Gastroesophageal sphincter (tissue), 4 donors: ENCODE measurements around the gene SMIM38. TPM values are rescaled to one million over a fixed set of nuclear protein-coding genes. Genes with fewer than 3 reads are reported as not detected.

Experiments used
- ATAC-seq: fragments of 150-250 bp; one replicate; pipeline ENCODE4 v1.9.1; 2016; ENCODE audit warnings: mild to moderate bottlenecking, moderate library complexity
- H3K27ac ChIP-seq, 4 donors: fragments of 200-600 bp; sonication (generic) in 3 of 4; 1 replicate in 3 of 4; 2 replicates in 1 of 4; pipeline ENCODE4 v1.5.1; 2016 to 2019
- H3K27me3 ChIP-seq: fragments of 200-600 bp; sonication (generic); one replicate; pipeline ENCODE4 v1.5.1; 2019
- H3K36me3 ChIP-seq, 2 donors: fragments of 200-600 bp; sonication (generic); one replicate each; pipeline ENCODE4 v1.5.1; 2019; ENCODE audit warnings: control low read depth in 1 of 2
- H3K4me1 ChIP-seq, 3 donors: fragments of 200-600 bp; sonication (generic); 1 replicate in 2 of 3; 2 replicates in 1 of 3; pipeline ENCODE4 v1.5.1; 2016 to 2019; ENCODE audit warnings: control low read depth in 2 of 3
- H3K4me3 ChIP-seq, 2 donors: fragments of 200-600 bp; sonication (generic); one replicate each; pipeline ENCODE4 v1.5.1; 2019; ENCODE audit warnings: mild to moderate bottlenecking in 1 of 2, moderate library complexity in 1 of 2
- H3K9me3 ChIP-seq, 3 donors: fragments of 200-600 bp; sonication (generic); one replicate each; pipeline ENCODE4 v1.5.1; 2017 to 2019; ENCODE audit warnings: control low read depth in 2 of 3
- EP300 ChIP-seq: sonication (generic); formaldehyde crosslinking; IDR thresholded peaks from one replicate; pipeline ENCODE4 v1.6.1; 2017; ENCODE audit warnings: antibody characterized with exemption, mild to moderate bottlenecking
- POLR2A ChIP-seq, 2 donors: fragments of 450-650 bp; IDR thresholded peaks; one replicate each; pipeline ENCODE4 v1.6.1; 2017; ENCODE audit warnings: antibody characterized with exemption in 2 of 2, mild to moderate bottlenecking in 2 of 2, moderate library complexity in 1 of 2
- POLR2AphosphoS5 ChIP-seq: sonication (generic); formaldehyde crosslinking; IDR thresholded peaks from one replicate; pipeline ENCODE4 v1.6.1; 2017; ENCODE audit warnings: antibody characterized with exemption
- WGBS, 2 donors: methylation state at CpG; one replicate each; pipeline ENCODE4 v1.1.5; 2018; ENCODE audit warnings: low coverage in 1 of 2; 5-methylcytosine and 5-hydroxymethylcytosine counted together
- total RNA-seq, 4 donors: library from RNA; depleted of rRNA; stranded (reverse); fragments of >200 nt; gene quantifications; one replicate each; pipeline ENCODE4 v1.1.0, GENCODE V29; 2016
- TF ChIP-seq, protein P1 (sequence below), 4 experiments: fragments of 200-600 bp in 2 of 4; fragments of 450-650 bp in 2 of 4; sonication (generic) in 1 of 4; IDR thresholded peaks; one replicate each; pipeline ENCODE4 v1.5.1; 2017 to 2019; ENCODE audit warnings: antibody characterized with exemption in 4 of 4, mild to moderate bottlenecking in 2 of 4, moderate library complexity in 2 of 4

SMIM38 gene
- total RNA-seq, 4 donors from 2014 or later: 1.2 to 2.3 (median 1.3) TPM

DNA sequence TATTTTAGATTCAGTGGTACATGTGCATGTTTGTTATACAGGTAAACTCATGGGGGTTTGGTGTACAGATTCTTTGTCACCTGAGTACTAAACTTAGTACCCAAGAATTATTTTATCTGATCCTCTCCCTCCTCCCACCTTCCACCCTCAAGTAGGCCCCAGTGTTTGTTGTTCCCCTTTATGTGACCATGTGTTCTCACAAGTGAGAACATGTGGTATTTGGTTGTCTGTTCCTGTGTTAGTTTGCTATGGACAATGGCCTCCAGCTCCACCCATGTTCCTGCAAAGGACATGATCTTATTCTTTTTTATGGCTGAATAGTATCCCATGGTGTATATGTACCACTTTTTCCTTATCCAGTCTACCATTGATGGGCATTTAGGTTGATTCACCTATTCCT, 6.8 kb downstream of the SMIM38 start:
- Histone ChIP-seq H3K27ac (no peak overlapping the region), H3K27me3 (no peaks in the 10 kb centered on the region), H3K4me1 (peaks cover 0 to 28% (median 8%) of the 10 kb centered on the region in 3 donors), H3K4me3 (no peak overlapping the region), H3K36me3 (peaks cover 0 to 6% of the 10 kb centered on the region in 2 donors), H3K9me3 (peaks cover 0 to 13% (median 0%) of the 10 kb centered on the region in 3 donors)
- TF ChIP-seq, protein P1, sequence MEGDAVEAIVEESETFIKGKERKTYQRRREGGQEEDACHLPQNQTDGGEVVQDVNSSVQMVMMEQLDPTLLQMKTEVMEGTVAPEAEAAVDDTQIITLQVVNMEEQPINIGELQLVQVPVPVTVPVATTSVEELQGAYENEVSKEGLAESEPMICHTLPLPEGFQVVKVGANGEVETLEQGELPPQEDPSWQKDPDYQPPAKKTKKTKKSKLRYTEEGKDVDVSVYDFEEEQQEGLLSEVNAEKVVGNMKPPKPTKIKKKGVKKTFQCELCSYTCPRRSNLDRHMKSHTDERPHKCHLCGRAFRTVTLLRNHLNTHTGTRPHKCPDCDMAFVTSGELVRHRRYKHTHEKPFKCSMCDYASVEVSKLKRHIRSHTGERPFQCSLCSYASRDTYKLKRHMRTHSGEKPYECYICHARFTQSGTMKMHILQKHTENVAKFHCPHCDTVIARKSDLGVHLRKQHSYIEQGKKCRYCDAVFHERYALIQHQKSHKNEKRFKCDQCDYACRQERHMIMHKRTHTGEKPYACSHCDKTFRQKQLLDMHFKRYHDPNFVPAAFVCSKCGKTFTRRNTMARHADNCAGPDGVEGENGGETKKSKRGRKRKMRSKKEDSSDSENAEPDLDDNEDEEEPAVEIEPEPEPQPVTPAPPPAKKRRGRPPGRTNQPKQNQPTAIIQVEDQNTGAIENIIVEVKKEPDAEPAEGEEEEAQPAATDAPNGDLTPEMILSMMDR (IDR thresholded peaks at IDR 0.05): no peak
- TF ChIP-seq POLR2AphosphoS5: no peak
- TF ChIP-seq POLR2A (IDR thresholded peaks at IDR 0.05): no peak
- TF ChIP-seq EP300: no peak
- ATAC-seq: no peak

DNA sequence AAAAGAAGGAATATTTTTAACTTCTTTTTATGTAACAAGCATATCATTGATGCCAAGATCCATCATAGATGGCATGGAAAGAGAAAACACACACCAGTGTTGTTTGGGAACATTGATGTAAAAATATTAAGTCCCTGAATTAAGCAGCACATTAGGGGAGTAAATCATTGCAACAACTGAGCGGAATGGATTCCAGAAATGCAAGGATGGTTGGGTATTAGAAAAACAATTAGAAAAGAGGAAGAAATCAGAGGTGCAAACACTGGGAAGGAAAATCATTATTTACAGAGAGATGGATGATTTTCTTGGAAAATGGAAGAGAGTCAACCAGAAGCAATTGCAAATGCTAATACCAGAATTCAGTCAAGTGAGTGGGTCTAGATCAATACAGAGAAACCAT, 8.1 kb downstream of the SMIM38 start:
- peaks cover 0 to 6% of the 10 kb centered on the region in 2 donors for H3K36me3 ChIP-seq
- no peak for ATAC-seq
- H3K4me1 ChIP-seq: peaks cover 0 to 16% (median 8%) of the 10 kb centered on the region in 3 donors
- no peaks in the 10 kb centered on the region for H3K27me3 ChIP-seq
- no peak overlapping the region for H3K27ac ChIP-seq
- peaks cover 0 to 13% (median 0%) of the 10 kb centered on the region in 3 donors for H3K9me3 ChIP-seq
- TF ChIP-seq EP300 (no peak), POLR2A (IDR thresholded peaks at IDR 0.05) (no peak), POLR2AphosphoS5 (no peak)
- TF ChIP-seq, protein P1 (IDR thresholded peaks at IDR 0.05): no peak
- 100% methylated on average over 1 of the region's 1 CpG for WGBS, 2 donors
- no peak overlapping the region for H3K4me3 ChIP-seq

DNA sequence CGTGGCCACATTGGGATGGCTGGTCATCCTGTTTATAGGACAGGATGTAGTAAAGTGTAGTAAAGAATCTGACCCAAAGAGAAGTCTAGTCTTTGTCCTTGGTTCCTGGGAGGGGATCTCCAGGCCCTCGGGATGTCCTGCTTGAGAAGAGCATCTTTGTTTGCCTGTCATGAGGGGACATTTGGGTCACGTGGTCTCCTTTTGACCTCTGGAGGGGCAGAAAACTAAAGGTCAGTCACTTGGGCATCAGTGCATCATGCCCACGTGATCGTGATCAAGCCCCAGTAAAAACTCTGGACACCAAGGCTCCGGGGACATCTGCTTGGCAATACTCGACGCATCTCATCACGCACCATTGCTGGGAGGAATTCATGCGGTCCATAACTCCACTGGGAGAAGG, 9.1 kb downstream of the SMIM38 start:
- Histone ChIP-seq H3K27ac (no peak overlapping the region), H3K36me3 (peaks cover 0 to 6% of the 10 kb centered on the region in 2 donors), H3K9me3 (peaks cover 0 to 13% (median 0%) of the 10 kb centered on the region in 3 donors), H3K4me1 (peaks cover 0 to 16% (median 8%) of the 10 kb centered on the region in 3 donors), H3K4me3 (no peak overlapping the region), H3K27me3 (no peaks in the 10 kb centered on the region)
- ATAC-seq: no peak
- TF ChIP-seq EP300 (no peak), POLR2A (IDR thresholded peaks at IDR 0.05) (no peak), POLR2AphosphoS5 (no peak)
- TF ChIP-seq, protein P1 (IDR thresholded peaks at IDR 0.05): no peak
- 91% methylated on average over 4 of the region's 10 CpGs; no CpG with 5 or more reads in 1 of the 2 donors for WGBS, 2 donors

DNA sequence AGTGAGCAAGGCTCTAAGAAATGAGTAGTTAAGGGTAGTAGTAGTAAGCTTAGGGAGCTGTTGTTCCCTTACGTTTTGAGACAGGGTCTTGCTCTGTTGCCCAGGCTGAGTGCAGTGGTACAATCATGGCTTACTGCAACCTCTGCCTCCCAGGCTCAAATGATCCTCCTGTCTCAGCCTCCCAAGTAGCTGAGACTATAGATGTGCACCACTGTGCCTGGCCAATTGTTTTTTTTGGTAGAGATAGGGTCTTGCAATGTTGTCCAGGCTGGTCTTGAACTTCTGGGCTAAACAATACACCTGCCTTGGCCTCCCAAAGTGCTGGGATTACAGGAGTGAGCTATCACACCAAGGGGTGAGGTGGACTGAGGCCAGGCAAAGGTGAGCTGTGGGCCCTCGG, 10.0 kb downstream of the SMIM38 start:
- no peak for ATAC-seq
- TF ChIP-seq, protein P1 (IDR thresholded peaks at IDR 0.05): no peak
- no peak for TF ChIP-seq EP300
- TF ChIP-seq POLR2A (IDR thresholded peaks at IDR 0.05): no peak
- TF ChIP-seq POLR2AphosphoS5: no peak
- 82 to 100% methylated on average over 1 of the region's 2 CpGs for WGBS, 2 donors
- peaks cover 0 to 16% (median 8%) of the 10 kb centered on the region in 3 donors for H3K4me1 ChIP-seq
- H3K4me3 ChIP-seq: no peak overlapping the region
- no peaks in the 10 kb centered on the region for H3K27me3 ChIP-seq
- peaks cover 0 to 13% (median 0%) of the 10 kb centered on the region in 3 donors for H3K9me3 ChIP-seq
- H3K27ac ChIP-seq: peak overlapping the region in 2 of 4 donors; percentile 66 to 77
- peaks cover 0 to 1% of the 10 kb centered on the region in 2 donors for H3K36me3 ChIP-seq
